Smooth muscle cell (in vitro differentiated cells): ENCODE measurements around the gene POU2F2. TPM values are rescaled to one million over a fixed set of nuclear protein-coding genes. Genes with fewer than 3 reads are reported as not detected.

Experiments
- DNase-seq: peaks from one replicate; lab custom pipeline; 2025; ENCODE audit not compliant: unreplicated experiment; lab: John Stamatoyannopoulos, UW
- H2AFZ ChIP-seq: fragments of 200-600 bp; sonication (generic); 2 replicates; pipeline ENCODE4 v1.6.0; 2016; ENCODE audit warnings: antibody characterized with exemption, low read depth, mild to moderate bottlenecking
- H3F3A ChIP-seq: fragments of 200-600 bp; sonication (generic); 2 replicates; pipeline ENCODE4 v1.6.0; 2017; ENCODE audit warnings: antibody characterized with exemption, low read depth
- H3K27ac ChIP-seq: fragments of 200-600 bp; sonication (generic); 2 replicates; pipeline ENCODE4 v1.5.1; 2016; ENCODE audit warnings: low read depth, mild to moderate bottlenecking
- H3K27me3 ChIP-seq: fragments of 200-600 bp; sonication (generic); 2 replicates; pipeline ENCODE4 v1.6.1; 2016; ENCODE audit warnings: low read depth, mild to moderate bottlenecking
- H3K36me3 ChIP-seq: fragments of 200-600 bp; sonication (generic); 2 replicates; pipeline ENCODE4 v1.5.1; 2016; ENCODE audit warnings: low read depth
- H3K4me1 ChIP-seq: fragments of 200-600 bp; sonication (generic); 2 replicates; pipeline ENCODE4 v1.5.1; 2016; ENCODE audit warnings: low read depth
- H3K4me2 ChIP-seq: fragments of 200-600 bp; sonication (generic); 2 replicates; pipeline ENCODE4 v1.6.0; 2016; ENCODE audit warnings: mild to moderate bottlenecking
- H3K4me3 ChIP-seq: fragments of 200-600 bp; sonication (generic); 2 replicates; pipeline ENCODE4 v1.5.1; 2016; ENCODE audit warnings: mild to moderate bottlenecking
- H3K79me2 ChIP-seq: fragments of 200-600 bp; sonication (generic); 2 replicates; pipeline ENCODE4 v1.6.0; 2016; ENCODE audit warnings: low read depth, mild to moderate bottlenecking
- H3K9ac ChIP-seq: fragments of 200-600 bp; sonication (generic); 2 replicates; pipeline ENCODE4 v1.6.0; 2016; ENCODE audit warnings: low read depth
- H3K9me3 ChIP-seq: fragments of 200-600 bp; sonication (generic); replicated peaks from 2 replicates; pipeline ENCODE4 v1.5.1; 2016; ENCODE audit warnings: low read depth
- H4K20me1 ChIP-seq: fragments of 200-600 bp; sonication (generic); 2 replicates; pipeline ENCODE4 v1.6.0; 2016; ENCODE audit warnings: low read depth
- WGBS: methylation state at CpG from one replicate; pipeline ENCODE4 v1.1.7; 2016; ENCODE audit warnings: low lambda C conversion rate; 5-methylcytosine and 5-hydroxymethylcytosine counted together
- polyA plus RNA-seq: library from polyadenylated mRNA; unstranded; fragments of >200 nt; fragmentation: Nextera tagmentation; extraction: Ambion mirVana; gene quantifications from 2 replicates; pipeline ENCODE4 v1.2.1, GENCODE V29; 2016
- total RNA-seq: library from RNA; depleted of rRNA; stranded (reverse); fragments of >200 nt; gene quantifications from 2 replicates; pipeline ENCODE4 v1.2.3, GENCODE V29; 2014
- TF ChIP-seq, protein P1 (sequence below): fragments of 200-600 bp; sonication (generic); IDR thresholded peaks from 2 replicates; pipeline ENCODE4 v1.5.1; 2017; ENCODE audit warnings: borderline replicate concordance, mild to moderate bottlenecking, antibody characterized with exemption; ENCODE audit not compliant: insufficient read depth, poor library complexity, severe bottlenecking

Gene POU2F2
- total and polyA plus RNA-seq, 2 experiments from 2014 or later = 0.99 to 6.3 TPM

DNA sequence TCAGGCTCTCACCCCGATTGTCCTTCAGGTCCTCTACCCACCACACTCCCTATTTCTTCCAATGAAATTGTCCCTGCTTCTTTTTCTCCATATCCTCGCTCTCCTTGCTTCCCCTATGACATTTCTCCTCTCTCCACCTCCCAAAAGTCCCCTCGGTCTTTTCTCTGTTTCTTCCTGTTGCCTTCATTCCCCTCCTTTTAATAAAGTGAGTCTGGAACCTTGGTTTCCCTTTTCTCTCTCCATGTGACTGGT is 57.0 kb downstream of the POU2F2 start:
- no peak for DNase-seq
- Histone ChIP-seq H3F3A (no peaks in the 10 kb centered on the region), H3K36me3 (no peaks in the 10 kb centered on the region), H3K9me3 (no peaks in the 10 kb centered on the region), H3K27me3 (peaks cover 4% of the 10 kb centered on the region), H4K20me1 (peaks cover 41% of the 10 kb centered on the region), H3K4me1 (peaks cover 16% of the 10 kb centered on the region), H3K4me2 (peak overlapping the region; percentile 85), H3K9ac (peak overlapping the region; percentile 96), H3K27ac (peak overlapping the region; percentile 95), H3K4me3 (peak overlapping the region; percentile 55), H2AFZ (peak overlapping the region; percentile 96), H3K79me2 (peaks cover 23% of the 10 kb centered on the region)
- 43% methylated on average over 3 of the region's 3 CpGs for WGBS
- TF ChIP-seq, protein P1, sequence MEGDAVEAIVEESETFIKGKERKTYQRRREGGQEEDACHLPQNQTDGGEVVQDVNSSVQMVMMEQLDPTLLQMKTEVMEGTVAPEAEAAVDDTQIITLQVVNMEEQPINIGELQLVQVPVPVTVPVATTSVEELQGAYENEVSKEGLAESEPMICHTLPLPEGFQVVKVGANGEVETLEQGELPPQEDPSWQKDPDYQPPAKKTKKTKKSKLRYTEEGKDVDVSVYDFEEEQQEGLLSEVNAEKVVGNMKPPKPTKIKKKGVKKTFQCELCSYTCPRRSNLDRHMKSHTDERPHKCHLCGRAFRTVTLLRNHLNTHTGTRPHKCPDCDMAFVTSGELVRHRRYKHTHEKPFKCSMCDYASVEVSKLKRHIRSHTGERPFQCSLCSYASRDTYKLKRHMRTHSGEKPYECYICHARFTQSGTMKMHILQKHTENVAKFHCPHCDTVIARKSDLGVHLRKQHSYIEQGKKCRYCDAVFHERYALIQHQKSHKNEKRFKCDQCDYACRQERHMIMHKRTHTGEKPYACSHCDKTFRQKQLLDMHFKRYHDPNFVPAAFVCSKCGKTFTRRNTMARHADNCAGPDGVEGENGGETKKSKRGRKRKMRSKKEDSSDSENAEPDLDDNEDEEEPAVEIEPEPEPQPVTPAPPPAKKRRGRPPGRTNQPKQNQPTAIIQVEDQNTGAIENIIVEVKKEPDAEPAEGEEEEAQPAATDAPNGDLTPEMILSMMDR = no peak

DNA sequence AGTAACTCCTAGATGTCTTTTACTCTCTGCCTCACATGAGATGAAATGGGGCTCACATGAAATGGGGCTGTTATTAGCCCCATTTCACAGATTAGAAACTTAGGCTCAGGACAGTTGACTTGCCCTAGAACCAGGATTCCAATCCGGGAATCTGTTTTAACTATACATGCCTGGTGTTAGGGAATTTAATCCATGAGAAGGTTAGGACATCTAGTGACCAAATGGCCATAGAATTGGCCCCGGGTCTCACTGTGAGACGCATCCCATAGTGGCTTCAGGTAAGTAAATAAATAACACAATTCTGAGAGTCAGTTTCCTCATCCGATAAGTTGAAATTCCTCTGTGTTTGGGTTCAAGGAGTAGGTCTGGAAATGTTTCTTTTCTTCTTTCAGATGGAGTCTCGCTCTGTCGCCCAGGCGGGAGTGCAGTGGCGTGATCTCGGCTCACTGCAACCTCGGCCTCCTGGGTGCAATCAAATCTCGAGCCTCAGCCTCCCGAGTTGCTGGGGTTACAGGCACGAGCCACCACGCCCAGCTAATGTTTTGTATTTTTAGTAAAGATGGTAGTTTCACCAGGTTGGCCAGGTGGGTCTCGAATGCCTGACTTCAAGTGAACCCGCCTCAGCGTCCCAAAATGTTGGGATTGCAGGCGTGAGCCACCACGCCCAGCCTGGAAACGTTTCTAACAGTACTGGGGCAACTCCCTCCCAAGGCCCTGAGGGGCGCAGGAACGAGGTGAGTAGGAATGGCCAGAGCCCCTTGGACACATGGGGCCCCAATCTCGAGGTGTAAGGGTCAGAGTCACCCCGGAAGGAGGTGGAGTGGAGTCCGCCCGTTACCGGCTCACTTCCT is 57.5 kb downstream of the POU2F2 start:
- Histone ChIP-seq H2AFZ (peak overlapping the region; percentile 96), H3F3A (no peaks in the 10 kb centered on the region), H4K20me1 (peaks cover 35% of the 10 kb centered on the region), H3K36me3 (no peaks in the 10 kb centered on the region), H3K79me2 (peaks cover 20% of the 10 kb centered on the region), H3K27me3 (peaks cover 7% of the 10 kb centered on the region), H3K4me1 (peaks cover 16% of the 10 kb centered on the region), H3K27ac (peak overlapping the region; percentile 95), H3K9me3 (no peaks in the 10 kb centered on the region), H3K4me3 (peak overlapping the region; percentile 55), H3K4me2 (peak overlapping the region; percentile 85), H3K9ac (peak overlapping the region; percentile 96)
- TF ChIP-seq, protein P1 = no peak
- DNase-seq = no peak
- WGBS = 86% methylated on average over 27 of the region's 27 CpGs

DNA sequence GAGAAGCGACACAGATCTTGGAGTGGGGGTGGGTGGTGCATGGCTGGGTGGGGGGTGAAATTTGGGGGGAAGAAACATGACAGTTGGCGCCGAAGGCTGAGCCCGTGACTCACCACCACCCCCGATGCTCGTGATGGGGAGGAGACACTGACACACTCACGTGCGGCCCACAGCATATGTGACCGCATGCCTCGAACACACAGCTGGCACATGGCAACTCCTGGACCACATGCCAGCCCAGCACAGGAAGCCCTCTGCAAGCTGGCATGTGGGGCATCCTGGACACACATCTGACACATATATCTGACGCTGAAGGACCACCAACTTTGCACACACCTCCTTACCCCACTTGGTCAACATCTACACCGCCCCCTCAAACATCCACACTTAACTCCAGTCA is 61.0 kb downstream of the POU2F2 start:
- Histone ChIP-seq H3K4me2 (no peak overlapping the region), H3K79me2 (peaks cover 2% of the 10 kb centered on the region), H3K36me3 (no peaks in the 10 kb centered on the region), H4K20me1 (peaks cover under 1% of the 10 kb centered on the region), H3F3A (no peaks in the 10 kb centered on the region), H3K9ac (no peak overlapping the region), H3K9me3 (no peaks in the 10 kb centered on the region), H3K27ac (no peak overlapping the region), H2AFZ (no peak overlapping the region), H3K27me3 (peaks cover 31% of the 10 kb centered on the region), H3K4me3 (no peak overlapping the region), H3K4me1 (peaks cover 10% of the 10 kb centered on the region)
- TF ChIP-seq, protein P1 = no peak
- WGBS = 95% methylated on average over 9 of the region's 12 CpGs
- DNase-seq = no peak
